ENCODE data around the gene CAND2.
"Not testable (repeated sequence)": the region's sequence is repeated elsewhere in the genome, so short reads cannot be mapped to it uniquely, and the experiment has no call there.

The CAND2 gene

DNA sequence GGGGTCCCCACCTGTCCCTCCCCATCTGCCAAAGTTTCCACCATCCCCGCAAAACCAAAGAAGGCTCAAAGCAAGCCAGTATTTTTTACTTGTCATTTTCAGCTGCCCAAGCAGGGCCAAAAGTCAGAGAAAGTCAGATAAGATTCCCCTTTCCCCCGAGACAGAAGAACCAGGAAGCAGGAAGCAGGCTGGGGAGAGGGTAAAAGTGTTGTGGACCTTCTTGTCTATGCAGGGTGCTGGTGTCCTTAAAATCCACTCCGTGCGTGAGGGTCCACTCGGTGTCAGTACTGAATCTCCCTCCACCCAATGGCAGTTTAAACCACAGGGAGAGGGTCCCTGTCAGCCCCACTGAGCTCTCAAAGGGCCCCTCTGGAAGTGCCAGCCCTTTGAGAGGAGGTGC lies 65.1 kb downstream of the CAND2 start:
- DNase-seq (ENCODE audit: low read depth) = no peak

DNA sequence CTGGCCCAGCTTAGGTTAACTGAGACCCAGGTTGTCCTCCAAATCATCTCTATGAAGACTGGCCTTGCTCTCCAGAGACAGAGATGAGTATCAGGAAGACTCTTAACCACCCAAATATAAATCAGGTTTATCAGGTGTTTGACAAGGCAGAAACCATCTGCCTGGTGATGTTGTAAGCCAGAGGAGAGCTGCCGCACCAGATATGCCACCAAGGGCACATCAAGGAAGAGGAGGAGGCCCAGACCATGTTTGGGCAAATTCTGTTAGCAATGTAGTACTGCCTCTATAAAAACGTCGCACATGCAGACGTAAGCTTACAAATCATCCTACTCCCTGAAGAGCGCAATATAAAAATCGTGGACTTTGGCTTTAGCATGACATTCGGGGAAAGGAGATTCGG lies 65.9 kb downstream of the CAND2 start:
- DNase-seq (ENCODE audit: low read depth) = no peak

DNA sequence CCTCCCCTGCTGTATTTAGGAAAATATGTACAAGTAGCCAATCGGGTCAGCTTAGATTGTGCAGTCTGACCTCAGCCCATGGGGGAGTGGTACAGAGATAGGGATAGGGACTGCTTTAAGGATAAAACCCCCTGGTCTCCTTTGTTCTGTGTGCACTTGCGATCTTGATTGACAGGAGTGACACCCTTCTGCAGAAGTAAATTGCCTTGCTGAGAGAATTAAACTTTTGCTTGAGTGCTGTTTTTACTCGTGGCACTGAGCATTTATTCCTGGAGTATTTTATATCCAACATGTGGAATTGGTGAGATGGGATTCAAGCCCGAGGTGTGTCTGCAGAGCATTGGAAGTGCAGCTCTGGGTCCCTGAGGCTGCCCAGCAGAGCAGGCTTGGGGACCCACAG lies 68.8 kb downstream of the CAND2 start:
- DNase-seq (ENCODE audit: low read depth) = no peak

DNA sequence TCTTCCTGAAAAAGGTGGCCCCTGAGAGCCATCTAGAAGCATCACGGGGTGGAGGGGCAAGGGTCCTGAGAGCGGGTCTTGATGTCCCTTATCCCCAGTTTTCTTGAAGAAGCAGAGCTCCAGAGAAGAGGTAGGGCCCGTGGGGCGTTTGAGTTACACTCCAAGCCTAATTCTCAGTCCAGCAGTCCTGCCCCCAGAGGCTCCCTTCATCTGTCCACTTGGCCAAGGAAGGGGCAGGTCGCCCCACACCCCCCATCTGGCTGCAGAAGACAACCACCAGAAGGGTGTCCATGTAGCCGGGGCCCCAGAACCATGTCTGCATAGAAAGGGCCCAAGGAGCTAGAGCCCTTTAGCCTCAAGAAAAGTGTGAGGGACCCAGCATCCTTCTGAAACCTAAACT lies 70.4 kb downstream of the CAND2 start:
- no peak for DNase-seq (ENCODE audit: low read depth)

DNA sequence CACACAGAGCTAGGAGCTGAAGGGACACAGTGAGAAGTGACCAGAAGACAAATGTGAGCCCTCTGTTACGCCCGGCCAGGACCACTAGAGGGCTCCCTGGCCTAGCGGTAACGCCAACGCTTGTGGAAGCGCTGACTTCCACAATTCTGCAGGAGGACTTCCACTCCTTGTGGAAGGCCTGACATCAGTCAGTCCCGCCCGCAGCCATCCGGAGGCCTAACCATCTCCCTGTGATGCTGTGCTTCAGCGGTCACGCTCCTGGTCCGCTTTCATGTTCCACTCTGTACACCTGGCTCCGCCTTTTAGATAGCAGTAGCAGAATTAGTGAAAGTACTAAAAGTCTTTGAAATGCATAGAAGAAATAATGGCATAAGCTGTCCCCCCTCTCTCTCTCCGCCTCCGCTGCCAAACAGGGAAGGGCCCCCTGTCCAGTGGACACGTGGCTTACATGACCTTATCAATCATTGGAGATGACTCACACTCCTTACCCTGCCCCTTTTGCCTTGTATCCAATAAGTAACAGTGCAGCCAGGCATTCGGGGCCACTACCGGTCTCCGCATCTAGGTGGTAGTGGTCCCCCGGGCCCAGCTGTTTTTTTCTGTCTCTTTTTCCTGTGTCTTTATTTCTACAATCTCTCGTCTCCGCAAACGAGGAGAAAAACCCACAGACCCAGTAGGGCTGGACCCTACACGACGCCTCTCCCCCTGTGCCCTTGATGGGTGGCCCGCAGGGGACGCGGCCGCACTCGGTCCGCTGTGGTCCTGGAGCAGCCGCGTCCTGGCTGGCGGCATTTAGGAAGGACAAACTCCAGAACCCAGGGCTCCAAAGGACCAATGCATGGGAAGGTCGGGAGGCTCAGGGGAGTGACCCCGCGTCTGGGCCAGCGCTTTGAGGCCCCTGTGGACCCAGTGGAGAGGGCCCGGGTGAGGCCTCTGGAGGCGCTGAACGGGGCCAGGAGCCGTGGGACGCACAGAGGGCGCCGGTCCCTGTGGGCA lies 71.9 kb downstream of the CAND2 start:
- peak; percentile 84 for DNase-seq (ENCODE audit: low read depth)

DNA sequence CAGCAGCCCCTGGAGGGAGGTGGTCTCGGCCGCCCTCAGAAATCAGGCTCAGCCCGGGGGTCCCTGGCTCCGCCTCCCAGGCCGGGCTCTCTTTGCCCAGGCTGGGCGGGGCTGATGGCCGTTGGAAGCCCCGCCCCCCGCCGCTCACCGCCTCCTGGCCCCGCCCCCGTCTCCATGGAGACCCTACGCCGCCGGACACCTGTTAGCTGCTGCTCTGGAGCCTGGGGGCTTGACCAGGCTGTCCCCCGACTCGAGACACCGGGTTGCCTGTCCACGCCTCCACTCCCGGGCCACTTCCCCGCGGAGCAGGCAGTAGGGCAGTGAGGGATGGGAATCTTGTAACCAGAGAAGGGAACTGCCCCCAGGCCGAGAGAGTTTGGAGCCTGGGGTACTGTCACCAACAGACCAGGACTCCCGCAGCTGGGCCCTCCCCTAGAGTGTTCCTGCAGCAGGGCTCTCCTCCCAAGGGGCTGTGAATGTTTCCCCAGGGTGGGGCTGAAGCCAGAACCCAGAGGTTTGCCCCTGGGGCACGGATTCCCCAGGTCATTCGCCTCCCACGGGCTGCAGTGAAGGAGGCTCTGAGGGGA lies 72.6 kb downstream of the CAND2 start:
- no peak for DNase-seq (ENCODE audit: low read depth)

DNA sequence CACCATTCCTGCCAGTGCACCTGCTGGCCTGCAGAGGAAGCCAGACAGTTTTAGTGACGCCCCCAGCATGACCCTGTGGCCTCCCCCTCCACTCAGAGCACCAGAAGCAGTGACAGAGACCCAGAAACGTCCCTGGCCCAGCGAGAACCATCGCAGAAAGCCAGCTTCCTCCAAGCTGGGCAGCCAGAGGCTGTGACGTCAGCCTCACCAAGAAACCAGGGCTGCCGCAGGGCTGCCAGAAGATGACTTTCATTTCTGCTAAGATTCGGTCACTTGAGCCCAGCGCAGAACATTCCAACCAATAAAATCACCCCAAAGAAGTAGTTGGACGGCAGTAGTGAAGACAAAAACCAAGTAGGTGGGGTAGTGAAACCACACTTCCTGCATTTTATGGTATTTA lies 74.5 kb downstream of the CAND2 start:
- DNase-seq (ENCODE audit: low read depth) = no peak

DNA sequence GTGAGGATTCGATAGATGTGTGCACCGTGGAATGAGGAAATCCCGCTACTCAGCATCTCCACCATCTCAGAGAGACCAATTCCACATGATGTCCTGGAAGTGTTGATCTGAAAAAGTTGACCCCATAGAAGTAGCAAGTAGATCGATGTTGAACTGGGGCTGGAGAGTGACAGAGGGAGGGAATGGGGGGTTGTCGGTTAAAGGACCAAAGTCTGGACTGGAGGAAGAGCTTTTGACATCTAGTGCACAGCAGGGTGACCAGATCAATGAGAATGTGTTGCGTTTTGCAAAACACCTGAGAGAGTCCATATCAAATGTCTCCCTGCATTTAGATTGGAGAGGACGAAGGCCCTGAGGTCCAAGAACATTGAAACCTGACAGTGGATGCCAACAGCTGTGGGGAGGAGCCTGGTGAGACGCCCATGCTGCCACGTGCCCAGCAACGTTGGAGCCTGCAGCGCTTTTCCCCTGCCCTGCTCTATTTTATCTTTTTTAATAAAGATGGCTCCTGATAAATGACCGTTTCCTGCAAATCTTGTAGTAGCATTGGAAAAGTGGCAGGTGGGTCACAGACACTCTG lies 75.0 kb downstream of the CAND2 start:
- no peak for DNase-seq (ENCODE audit: low read depth)

DNA sequence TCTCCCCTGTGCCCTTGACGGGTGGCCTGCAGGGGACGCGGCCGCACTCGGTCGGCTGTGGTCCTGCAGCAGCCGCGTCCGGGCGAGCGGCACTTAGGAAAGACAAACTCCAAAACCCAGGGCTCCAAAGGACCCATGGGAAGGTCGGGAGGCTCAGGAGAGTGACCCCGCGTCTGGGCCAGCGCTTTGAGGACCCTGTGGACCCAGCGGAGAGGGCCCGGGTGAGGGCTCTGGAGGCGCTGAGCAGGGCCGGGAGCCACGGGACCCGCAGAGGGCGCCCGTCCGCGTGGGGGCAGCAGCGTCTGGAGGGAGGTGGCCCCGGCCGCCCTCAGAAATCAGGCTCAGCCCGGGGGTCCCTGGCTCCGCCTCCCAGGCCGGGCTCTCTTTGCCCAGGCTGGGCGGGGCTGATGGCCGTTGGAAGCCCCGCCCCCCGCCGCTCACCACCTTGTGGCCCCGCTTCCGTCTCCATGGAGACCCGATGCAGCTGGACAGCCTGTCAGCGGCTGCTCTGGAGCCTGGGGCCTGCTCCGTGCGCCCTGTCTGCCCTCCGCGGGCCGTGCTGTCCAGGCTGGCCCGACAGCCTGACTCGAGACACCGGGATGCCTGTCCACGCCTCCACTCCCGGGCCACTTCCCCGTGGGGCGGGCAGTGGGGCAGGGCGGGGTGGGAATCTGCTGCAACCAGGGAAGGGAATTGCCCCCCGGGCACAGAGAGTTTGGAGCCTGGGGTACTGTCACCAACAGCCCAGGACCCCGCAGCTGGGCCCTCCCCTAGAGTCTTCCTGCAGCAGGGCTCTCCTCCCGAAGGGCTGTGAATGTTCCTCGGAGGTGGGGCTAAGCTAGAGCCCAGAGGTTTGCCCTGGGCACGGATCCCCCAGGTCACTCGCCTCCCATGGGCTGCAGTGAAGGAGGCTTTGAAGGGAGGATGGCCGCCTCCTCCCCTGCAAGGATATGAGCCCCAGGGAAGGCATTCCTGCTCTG lies 79.7 kb downstream of the CAND2 start:
- peak; percentile 22 for DNase-seq (ENCODE audit: low read depth)

DNA sequence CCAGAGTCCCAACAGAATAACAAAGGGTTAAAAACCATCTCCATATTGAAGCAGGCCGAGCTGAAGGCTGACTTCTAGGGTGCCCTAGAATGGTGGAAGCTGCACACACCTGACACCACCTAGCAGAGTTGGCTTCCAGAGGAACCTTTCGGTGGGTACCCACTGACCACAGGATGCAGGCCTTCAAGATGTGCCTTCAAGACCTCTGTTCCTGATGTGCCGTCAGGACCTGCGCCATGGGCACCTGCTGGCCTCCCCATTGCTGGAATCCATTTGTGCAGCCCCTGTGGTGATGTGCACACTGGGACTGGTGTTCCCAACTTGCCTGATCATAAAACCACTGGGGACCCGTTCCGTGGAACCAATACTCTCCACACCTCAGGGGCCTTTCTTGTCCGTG lies 80.6 kb downstream of the CAND2 start:
- DNase-seq (ENCODE audit: low read depth) = no peak

DNA sequence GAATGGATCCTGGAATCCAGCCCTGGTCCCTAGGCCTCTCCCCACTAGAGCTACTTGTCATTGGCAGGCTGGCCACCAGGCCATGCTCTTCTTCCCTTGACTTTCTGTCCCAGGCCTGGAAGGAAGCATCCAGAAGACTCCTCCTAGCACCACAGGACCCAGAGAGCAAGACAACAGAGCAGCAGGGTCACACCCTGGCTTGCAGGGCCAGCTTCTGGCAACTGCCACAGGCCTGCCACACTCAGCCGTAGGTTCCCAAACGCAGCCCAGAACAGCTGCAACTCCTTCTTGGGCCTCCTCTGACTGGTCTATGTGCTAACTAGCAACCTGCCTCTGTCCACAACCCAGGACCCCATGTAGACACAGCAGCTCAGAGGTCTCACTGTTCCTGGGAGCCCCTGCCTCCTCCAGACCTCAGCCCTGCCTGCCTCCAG lies 81.7 kb downstream of the CAND2 start:
- DNase-seq (ENCODE audit: low read depth) = no peak

DNA sequence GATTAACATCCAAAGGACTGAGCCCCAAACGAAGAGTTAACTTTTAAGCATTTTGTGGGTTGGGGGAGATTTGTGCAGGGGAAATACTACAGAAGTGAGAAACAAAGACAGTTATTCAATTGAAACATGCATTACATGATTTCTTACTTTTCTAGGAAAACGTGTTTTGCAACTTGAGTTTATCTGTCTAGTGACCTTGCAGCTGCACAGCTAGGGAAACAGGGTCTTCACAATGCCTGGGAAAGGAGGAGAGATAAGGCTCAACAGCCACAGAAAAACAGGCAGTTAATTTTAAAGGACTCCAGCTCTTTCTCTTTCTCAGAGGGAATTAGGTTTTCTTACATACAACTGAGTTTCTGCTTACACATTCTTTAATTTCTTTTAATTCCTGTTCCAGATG lies 82.3 kb downstream of the CAND2 start:
- not testable (repeated sequence) for DNase-seq (ENCODE audit: low read depth)

DNA sequence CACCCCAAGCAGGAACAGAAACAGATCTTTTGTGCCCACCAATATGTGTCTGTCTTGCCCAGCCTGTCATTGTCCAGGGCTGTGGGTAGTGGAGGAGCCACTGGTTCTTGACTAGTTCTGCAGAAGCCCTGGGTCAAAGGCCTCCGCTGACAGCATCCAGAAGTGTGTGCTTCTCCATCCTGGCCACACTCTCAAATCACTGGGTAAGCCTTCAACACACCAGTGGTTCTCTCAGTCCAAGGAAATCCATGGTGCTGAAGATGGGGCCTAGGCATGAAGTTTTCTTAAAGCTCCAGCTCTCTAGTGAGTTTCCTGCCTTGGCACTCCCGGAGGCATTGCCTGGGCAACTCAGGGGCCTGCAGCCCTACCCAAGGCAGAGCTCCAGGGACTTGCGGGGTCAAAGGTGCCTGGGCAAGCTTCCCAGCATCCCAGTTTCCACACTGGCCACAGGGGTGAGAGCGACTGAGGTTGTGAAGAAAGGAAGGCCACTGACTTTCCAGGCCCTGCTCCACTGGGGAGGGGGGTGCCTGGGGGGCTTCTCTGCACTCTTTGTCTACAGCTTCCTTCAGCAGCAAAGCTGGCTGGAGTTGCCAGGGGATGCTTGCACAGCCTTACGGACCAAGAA lies 82.8 kb downstream of the CAND2 start:
- DNase-seq (ENCODE audit: low read depth) = no peak

DNA sequence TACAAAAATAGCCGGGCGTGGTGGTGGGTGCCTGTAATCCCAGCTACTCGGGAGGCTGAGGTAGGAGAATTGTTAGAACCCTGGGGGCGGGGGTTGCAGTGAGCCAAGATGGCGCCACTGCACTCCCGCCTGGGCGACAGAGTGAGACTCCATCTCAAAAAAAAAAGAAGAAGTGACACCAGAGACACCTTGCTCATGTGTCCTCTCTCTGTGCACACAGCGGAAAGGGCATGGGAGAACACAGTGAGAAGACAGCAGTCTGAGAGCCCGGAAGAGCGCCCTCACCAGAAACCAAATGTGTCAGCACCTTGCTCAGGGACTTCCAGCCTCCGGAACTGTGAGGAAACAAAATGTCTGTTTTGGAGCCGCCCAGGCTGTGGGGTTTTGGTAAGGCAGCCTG lies 85.4 kb downstream of the CAND2 start:
- DNase-seq (ENCODE audit: low read depth) = not testable (repeated sequence)

DNA sequence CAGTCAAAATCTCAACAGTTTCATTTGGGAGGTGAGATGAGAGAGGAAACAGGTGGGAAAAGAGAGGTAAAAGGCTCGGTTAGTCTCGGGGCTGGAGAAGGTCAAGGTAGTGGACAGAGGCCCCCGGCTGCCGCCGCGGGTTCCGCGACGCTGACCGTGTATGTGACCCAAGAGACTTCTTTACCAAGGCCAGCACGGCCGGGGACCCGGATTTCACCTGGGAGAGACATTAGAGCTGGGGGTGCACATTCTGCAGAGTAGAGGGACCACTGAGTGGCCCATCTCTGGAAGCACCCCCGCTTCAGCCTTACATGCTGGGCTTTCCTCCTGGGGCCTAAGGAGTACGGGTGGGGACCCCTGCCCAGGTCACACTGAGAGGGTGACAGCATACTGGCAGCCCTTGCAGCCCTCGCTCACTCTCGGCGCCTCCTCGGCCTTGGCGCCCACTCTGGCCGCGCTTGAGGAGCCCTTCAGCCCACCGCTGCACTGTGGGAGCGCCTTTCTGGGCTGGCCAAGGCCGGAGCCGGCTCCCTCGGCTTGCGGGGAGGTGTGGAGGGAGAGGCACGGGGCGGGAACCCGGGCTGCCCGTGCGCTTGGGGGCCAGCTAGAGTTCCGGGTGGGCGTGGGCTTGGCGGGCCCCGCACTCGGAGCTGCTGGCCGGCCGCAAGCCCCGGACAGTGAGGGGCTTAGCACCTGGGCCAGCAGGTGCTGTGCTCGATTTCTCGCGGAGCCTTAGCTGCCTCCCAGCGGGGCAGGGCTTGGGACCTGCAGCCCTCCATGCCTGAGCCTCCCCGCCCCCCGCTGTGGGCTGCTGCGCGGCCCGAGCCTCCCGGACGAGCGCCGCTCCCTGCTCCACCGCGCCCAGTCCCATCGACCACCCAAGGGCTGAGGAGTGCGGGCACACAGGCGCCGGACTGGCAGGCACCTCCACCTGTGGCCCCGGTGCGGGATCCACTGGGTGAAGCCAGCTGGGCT lies 86.1 kb downstream of the CAND2 start:
- DNase-seq (ENCODE audit: low read depth) = no peak

DNA sequence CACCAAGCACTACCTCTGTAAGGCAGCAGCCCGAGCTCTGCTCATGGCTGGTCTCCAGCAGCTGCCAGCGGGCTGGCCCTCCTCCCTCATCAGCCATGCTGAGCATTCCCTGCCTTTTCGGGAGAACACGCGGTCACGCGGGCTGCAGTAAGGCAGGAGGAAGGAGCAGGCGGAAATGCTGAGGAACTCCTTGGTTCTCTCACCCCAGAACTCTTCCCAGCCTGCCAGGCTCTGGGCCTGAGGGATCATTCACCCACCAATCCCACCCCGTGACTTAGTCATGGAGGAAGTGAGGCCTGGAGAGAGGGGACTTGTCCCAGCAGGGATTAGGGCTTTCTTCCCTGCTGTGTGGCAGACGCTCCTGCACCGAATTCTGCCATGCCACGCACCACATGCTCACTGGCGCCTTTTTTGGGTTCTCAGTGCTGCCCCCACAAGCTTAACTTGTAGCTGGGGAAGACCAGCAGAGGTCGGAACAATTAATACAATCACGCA lies 87.8 kb downstream of the CAND2 start:
- no peak for DNase-seq (ENCODE audit: low read depth)

All from iris pigment epithelial cell (primary cell).